K562 (cell line): Measurements from ENCODE around the gene RNFT2. TPM values are rescaled to one million over a fixed set of nuclear protein-coding genes. Genes with fewer than 3 reads are reported as not detected.

Experiments
- ATAC-seq: fragments of 200-7000 bp; cut with Tn5 transposase; 3 replicates; pipeline ENCODE4 v1.9.1; 2020; ENCODE audit warnings: moderate library complexity
- BruUV-seq: library from RNA; stranded (reverse); fragments of 400-500 nt; replicated peaks from 2 replicates; lab custom pipeline; 2021; lab: Mats Ljungman, UMichigan
- CTCF ChIA-PET: fragments of 300-600 bp; formaldehyde crosslinking; extraction: SDS; loops from one replicate; lab custom pipeline; 2021; ENCODE audit warnings: low intra/inter-chr PET ratio; lab: Yijun Ruan, JAX
- POLR2A ChIA-PET: fragments of 300-600, 350-650 bp; sonication (Branson Sonifier 250); formaldehyde crosslinking; extraction: SDS; loops from one replicate; lab custom pipeline; 2021; ENCODE audit warnings: antibody characterized with exemption, inconsistent platforms; lab: Yijun Ruan, JAX
- DNase-seq, 4 experiments: peaks; one replicate each; pipeline versions ENCODE4 v3.0.0 to v3.0.0-alpha.2; 2011 to 2018; ENCODE audit warnings: low spot score in 3 of 4, mixed read lengths in 3 of 4; ENCODE audit errors: extremely low read depth in 1 of 4
- FAIRE-seq: peaks from 2 replicates; lab custom pipeline; 2011; peaks lifted over from hg19 to GRCh38; lab: Jason Lieb, UNC
- H2AFZ ChIP-seq: 2 replicates; pipeline ENCODE4 v1.6.0; 2011; ENCODE audit warnings: low read depth, low read length, control low read depth, inconsistent platforms
- H3K27ac ChIP-seq: fragments of 200-600 bp; 3 replicates; pipeline ENCODE4 v1.8.0; 2011; ENCODE audit warnings: low read depth, mild to moderate bottlenecking, control low read depth, inconsistent platforms, low read length, moderate library complexity, mixed read lengths; ENCODE audit errors: extremely low read depth
- H3K27me3 ChIP-seq, 2 experiments: fragments of 300-600 bp in 1 of 2; 2 replicates in 1 of 2; 3 replicates in 1 of 2; pipeline versions ENCODE4 v1.6.0 to v1.8.0; 2011; ENCODE audit warnings: inconsistent platforms in 2 of 2, low read length in 2 of 2, mild to moderate bottlenecking in 1 of 2, mixed read lengths in 1 of 2, moderate library complexity in 1 of 2; ENCODE audit not compliant: control insufficient read depth in 2 of 2, insufficient read depth in 2 of 2
- H3K36me3 ChIP-seq: fragments of 300-600 bp; 3 replicates; pipeline ENCODE4 v1.8.0; 2011; ENCODE audit warnings: mild to moderate bottlenecking, low read length, inconsistent platforms; ENCODE audit not compliant: control insufficient read depth, insufficient read depth
- H3K4me1 ChIP-seq, 2 experiments: fragments of 200-600 bp in 1 of 2; replicated peaks in 1 of 2; 2 replicates in 1 of 2; 3 replicates in 1 of 2; pipeline versions ENCODE4 v1.5.1 to v1.8.0; 2011; ENCODE audit warnings: inconsistent platforms in 2 of 2, low read length in 2 of 2, mild to moderate bottlenecking in 1 of 2, mixed read lengths in 1 of 2, moderate library complexity in 1 of 2; ENCODE audit not compliant: control insufficient read depth in 2 of 2, insufficient read depth in 2 of 2
- H3K4me2 ChIP-seq: 2 replicates; pipeline ENCODE4 v1.6.1; 2011; ENCODE audit warnings: low read length, control low read depth, inconsistent platforms, mixed read lengths; ENCODE audit not compliant: insufficient read depth
- H3K4me3 ChIP-seq: fragments of 200-600 bp; sonication (generic), shearing (Covaris generic); 2 replicates; pipeline ENCODE4 v1.5.1; 2016; ENCODE audit warnings: control low read depth, inconsistent platforms
- H3K79me2 ChIP-seq: fragments of 200-600 bp; 3 replicates; pipeline ENCODE4 v1.8.0; 2011; ENCODE audit warnings: low read length, inconsistent platforms; ENCODE audit not compliant: control insufficient read depth, insufficient read depth
- H3K9ac ChIP-seq, 2 experiments: 2 replicates each; pipeline versions ENCODE4 v1.6.0 to v1.6.1; 2011; ENCODE audit warnings: low read depth in 2 of 2, low read length in 2 of 2, control low read depth in 1 of 2, inconsistent platforms in 1 of 2, mild to moderate bottlenecking in 1 of 2, mixed read lengths in 1 of 2; ENCODE audit not compliant: insufficient read depth in 1 of 2
- H3K9me1 ChIP-seq: one replicate; pipeline ENCODE4 v1.6.0; 2011; ENCODE audit warnings: inconsistent platforms, mild to moderate bottlenecking, low read length, moderate library complexity; ENCODE audit not compliant: control insufficient read depth, insufficient read depth
- H3K9me3 ChIP-seq: replicated peaks from 2 replicates; pipeline ENCODE4 v1.5.1; 2011; ENCODE audit warnings: low read depth, low read length, inconsistent platforms; ENCODE audit not compliant: control insufficient read depth, insufficient read depth
- H4K20me1 ChIP-seq: replicated peaks from 2 replicates; pipeline ENCODE4 v1.6.1; 2011; ENCODE audit warnings: low read length, inconsistent platforms, mixed read lengths; ENCODE audit not compliant: control insufficient read depth, insufficient read depth
- DIDO1 ChIP-seq: fragments of 450-650 bp; IDR thresholded peaks from 2 replicates; pipeline ENCODE4 v1.6.1; 2016; ENCODE audit warnings: low read depth, missing biosample characterization, missing genetic modification characterization
- HDGF ChIP-seq: fragments of 450-650 bp; IDR thresholded peaks from 2 replicates; pipeline ENCODE4 v1.6.1; 2016
- ILF3 ChIP-seq: fragments of 450-650 bp; IDR thresholded peaks from 2 replicates; pipeline ENCODE4 v1.6.1; 2018; ENCODE audit warnings: antibody characterized with exemption, mild to moderate bottlenecking, moderate library complexity, borderline replicate concordance
- MECOM ChIP-seq: fragments of 250-450 bp; sonication (Bioruptor Pico); IDR thresholded peaks from 2 replicates; pipeline ENCODE4 v1.8.0; 2022; ENCODE audit warnings: inconsistent platforms
- POLR3A ChIP-seq: IDR thresholded peaks from 2 replicates; pipeline ENCODE4 v1.6.1; 2011; ENCODE audit warnings: borderline replicate concordance, mild to moderate bottlenecking, moderate library complexity; ENCODE audit not compliant: insufficient read length, insufficient read depth; ENCODE audit errors: extremely low read depth
- PTBP1 ChIP-seq: fragments of 200-400 bp; formaldehyde crosslinking; IDR thresholded peaks from 2 replicates; pipeline ENCODE4 v1.6.1; 2017; ENCODE audit warnings: low read depth, low read length
- SAFB2 ChIP-seq: fragments of 200-400 bp; formaldehyde crosslinking; IDR thresholded peaks from 2 replicates; pipeline ENCODE4 v1.6.1; 2018; ENCODE audit warnings: borderline replicate concordance, low read length, low read depth, moderate library complexity; ENCODE audit not compliant: severe bottlenecking
- ZKSCAN3 ChIP-seq: fragments of 250-450 bp; sonication (Bioruptor Pico); IDR thresholded peaks from 2 replicates; pipeline ENCODE4 v1.4.0; 2020
- ZNF133 ChIP-seq: fragments of 250-450 bp; sonication (Bioruptor Pico); IDR thresholded peaks from 2 replicates; pipeline ENCODE4 v1.4.0; 2020; ENCODE audit warnings: mild to moderate bottlenecking
- ZNF143 ChIP-seq: sonication (generic); formaldehyde crosslinking; IDR thresholded peaks from 2 replicates; pipeline ENCODE4 v1.9.0; 2022; ENCODE audit warnings: mild to moderate bottlenecking, missing genetic modification reagents
- WGBS: fragments of 100-300 bp; shearing (Covaris generic); methylation state at CpG from one replicate; pipeline ENCODE4 v1.1.6; 2016; ENCODE audit warnings: low coverage, mixed read lengths; ENCODE audit not compliant: insufficient coverage; ENCODE audit errors: missing lambda C conversion rate; 5-methylcytosine and 5-hydroxymethylcytosine counted together
- in situ Hi-C: fragments of 300-500 bp; cut with MboI; formaldehyde crosslinking; loops from 4 replicates; pipeline ENCODE4 v1.15.0; 2018; ENCODE audit warnings: inconsistent platforms, mixed read lengths
- intact Hi-C: fragments of 100-400 bp; cut with micrococcal nuclease; formaldehyde crosslinking; loops from 2 replicates; pipeline ENCODE4 v1.14.2; 2022
- polyA plus RNA-seq, 8 experiments: library from polyadenylated mRNA; depleted of rRNA in 4 of 8; stranded (reverse) in 5 of 8; unstranded in 3 of 8; fragments of >200 nt; fragmentation: Nextera tagmentation in 2 of 8; fragmentation: Illumina TruSeq in 1 of 8; extraction: Ambion mirVana in 2 of 8; extraction: Trizol in 1 of 8; gene quantifications; 2 replicates each; pipeline versions ENCODE4 v1.2.1 to v1.2.3, GENCODE V29; 2011 to 2014; ENCODE audit warnings: inconsistent platforms in 1 of 8, missing spikeins in 1 of 8
- total RNA-seq, 7 experiments: library from RNA; depleted of rRNA in 6 of 7; stranded (reverse); fragments of >200 nt in 6 of 7; fragmentation: Illumina TruSeq in 2 of 7; extraction: Trizol in 2 of 7; gene quantifications; 2 replicates each; pipeline versions ENCODE4 v1.2.1 to v1.2.3, GENCODE V29; 2011 to 2021; ENCODE audit warnings: low replicate concordance in 1 of 7
- TF ChIP-seq, protein P1 (sequence below), 2 experiments: fragments of 450-650 bp; IDR thresholded peaks; 2 replicates each; pipeline ENCODE4 v1.6.1; 2016
- TF ChIP-seq, protein P2 (sequence below), 2 experiments: fragments of 450-650 bp; IDR thresholded peaks; 2 replicates each; pipeline ENCODE4 v1.6.1; 2016; ENCODE audit warnings: mild to moderate bottlenecking in 2 of 2, borderline replicate concordance in 1 of 2, low read depth in 1 of 2, moderate library complexity in 1 of 2
- TF ChIP-seq, protein P3 (sequence below): fragments of 450-650 bp; IDR thresholded peaks from one replicate; pipeline ENCODE4 v1.6.1; 2018; ENCODE audit warnings: mild to moderate bottlenecking, moderate library complexity; ENCODE audit not compliant: partially characterized antibody

Gene RNFT2
- total and polyA plus RNA-seq, 9 of the 15 experiments (the other 6 are each of a cell fraction or from before 2014, with no cell fraction given), result 3.6 to 26.3 (median 9.5) TPM

DNA sequence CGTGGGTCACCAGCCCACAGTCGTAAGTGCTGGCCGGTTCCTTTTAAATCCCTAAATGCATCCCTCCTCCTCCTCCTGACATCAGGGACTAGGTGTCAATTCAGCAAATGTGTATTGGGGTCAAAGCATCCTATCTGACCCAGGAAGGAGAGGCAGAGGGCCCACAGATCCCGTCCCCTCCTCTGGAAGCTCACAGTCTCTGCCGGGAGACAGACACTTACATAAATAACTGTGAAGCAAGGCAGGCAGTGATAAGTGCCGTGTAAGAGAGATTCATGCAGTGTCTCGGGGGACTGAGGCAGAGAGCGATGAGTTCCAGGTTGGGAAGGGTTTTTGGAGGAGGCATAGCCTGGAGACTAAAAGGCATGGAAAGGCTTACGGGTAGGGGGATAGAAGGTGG lies 99.0 kb downstream of the RNFT2 start:
- Histone ChIP-seq H3K9me1 (no peaks in the 10 kb centered on the region), H3K27me3 (no peaks in the 10 kb centered on the region), H4K20me1 (no peaks in the 10 kb centered on the region), H3K9me3 (no peaks in the 10 kb centered on the region), H3K36me3 (peaks cover 6% of the 10 kb centered on the region; the same call in 1 of the 3 replicates), H3K79me2 (no peaks in the 10 kb centered on the region), H3K4me1 (no peaks in the 10 kb centered on the region), H2AFZ (no peak overlapping the region), H3K4me2 (no peak overlapping the region), H3K9ac (no peak overlapping the region), H3K4me3 (no peak overlapping the region), H3K27ac (no peak overlapping the region)
- in situ Hi-C loops (no loop called here), intact Hi-C loops (no loop called here)
- 52% methylated on average over 9 of the region's 9 CpGs for WGBS
- FAIRE-seq, result no peak
- ChIA-PET POLR2A (interaction anchor here (1.1 kb wide), 1 partner anchor 9 kb away, joined by 3 read pairs; no protein-coding TSS in a partner anchor), CTCF (no interaction called here)
- no peak for ATAC-seq
- BruUV-seq, result no TSS peak
- DNase-seq, result no peak
- TF ChIP-seq SAFB2 (no peak), MECOM (CRISPR knock-in tag) (no peak), DIDO1 (no peak), POLR3A (no peak), ZKSCAN3 (CRISPR knock-in tag) (no peak), ZNF143 (CRISPR knock-in tag) (no peak), HDGF (no peak), ILF3 (no peak), ZNF133 (CRISPR knock-in tag) (no peak), PTBP1 (no peak)
- TF ChIP-seq, protein P1, sequence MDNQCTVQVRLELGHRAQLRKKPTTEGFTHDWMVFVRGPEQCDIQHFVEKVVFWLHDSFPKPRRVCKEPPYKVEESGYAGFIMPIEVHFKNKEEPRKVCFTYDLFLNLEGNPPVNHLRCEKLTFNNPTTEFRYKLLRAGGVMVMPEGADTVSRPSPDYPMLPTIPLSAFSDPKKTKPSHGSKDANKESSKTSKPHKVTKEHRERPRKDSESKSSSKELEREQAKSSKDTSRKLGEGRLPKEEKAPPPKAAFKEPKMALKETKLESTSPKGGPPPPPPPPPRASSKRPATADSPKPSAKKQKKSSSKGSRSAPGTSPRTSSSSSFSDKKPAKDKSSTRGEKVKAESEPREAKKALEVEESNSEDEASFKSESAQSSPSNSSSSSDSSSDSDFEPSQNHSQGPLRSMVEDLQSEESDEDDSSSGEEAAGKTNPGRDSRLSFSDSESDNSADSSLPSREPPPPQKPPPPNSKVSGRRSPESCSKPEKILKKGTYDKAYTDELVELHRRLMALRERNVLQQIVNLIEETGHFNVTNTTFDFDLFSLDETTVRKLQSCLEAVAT (IDR thresholded peaks at IDR 0.05), result no peak
- TF ChIP-seq, protein P2, sequence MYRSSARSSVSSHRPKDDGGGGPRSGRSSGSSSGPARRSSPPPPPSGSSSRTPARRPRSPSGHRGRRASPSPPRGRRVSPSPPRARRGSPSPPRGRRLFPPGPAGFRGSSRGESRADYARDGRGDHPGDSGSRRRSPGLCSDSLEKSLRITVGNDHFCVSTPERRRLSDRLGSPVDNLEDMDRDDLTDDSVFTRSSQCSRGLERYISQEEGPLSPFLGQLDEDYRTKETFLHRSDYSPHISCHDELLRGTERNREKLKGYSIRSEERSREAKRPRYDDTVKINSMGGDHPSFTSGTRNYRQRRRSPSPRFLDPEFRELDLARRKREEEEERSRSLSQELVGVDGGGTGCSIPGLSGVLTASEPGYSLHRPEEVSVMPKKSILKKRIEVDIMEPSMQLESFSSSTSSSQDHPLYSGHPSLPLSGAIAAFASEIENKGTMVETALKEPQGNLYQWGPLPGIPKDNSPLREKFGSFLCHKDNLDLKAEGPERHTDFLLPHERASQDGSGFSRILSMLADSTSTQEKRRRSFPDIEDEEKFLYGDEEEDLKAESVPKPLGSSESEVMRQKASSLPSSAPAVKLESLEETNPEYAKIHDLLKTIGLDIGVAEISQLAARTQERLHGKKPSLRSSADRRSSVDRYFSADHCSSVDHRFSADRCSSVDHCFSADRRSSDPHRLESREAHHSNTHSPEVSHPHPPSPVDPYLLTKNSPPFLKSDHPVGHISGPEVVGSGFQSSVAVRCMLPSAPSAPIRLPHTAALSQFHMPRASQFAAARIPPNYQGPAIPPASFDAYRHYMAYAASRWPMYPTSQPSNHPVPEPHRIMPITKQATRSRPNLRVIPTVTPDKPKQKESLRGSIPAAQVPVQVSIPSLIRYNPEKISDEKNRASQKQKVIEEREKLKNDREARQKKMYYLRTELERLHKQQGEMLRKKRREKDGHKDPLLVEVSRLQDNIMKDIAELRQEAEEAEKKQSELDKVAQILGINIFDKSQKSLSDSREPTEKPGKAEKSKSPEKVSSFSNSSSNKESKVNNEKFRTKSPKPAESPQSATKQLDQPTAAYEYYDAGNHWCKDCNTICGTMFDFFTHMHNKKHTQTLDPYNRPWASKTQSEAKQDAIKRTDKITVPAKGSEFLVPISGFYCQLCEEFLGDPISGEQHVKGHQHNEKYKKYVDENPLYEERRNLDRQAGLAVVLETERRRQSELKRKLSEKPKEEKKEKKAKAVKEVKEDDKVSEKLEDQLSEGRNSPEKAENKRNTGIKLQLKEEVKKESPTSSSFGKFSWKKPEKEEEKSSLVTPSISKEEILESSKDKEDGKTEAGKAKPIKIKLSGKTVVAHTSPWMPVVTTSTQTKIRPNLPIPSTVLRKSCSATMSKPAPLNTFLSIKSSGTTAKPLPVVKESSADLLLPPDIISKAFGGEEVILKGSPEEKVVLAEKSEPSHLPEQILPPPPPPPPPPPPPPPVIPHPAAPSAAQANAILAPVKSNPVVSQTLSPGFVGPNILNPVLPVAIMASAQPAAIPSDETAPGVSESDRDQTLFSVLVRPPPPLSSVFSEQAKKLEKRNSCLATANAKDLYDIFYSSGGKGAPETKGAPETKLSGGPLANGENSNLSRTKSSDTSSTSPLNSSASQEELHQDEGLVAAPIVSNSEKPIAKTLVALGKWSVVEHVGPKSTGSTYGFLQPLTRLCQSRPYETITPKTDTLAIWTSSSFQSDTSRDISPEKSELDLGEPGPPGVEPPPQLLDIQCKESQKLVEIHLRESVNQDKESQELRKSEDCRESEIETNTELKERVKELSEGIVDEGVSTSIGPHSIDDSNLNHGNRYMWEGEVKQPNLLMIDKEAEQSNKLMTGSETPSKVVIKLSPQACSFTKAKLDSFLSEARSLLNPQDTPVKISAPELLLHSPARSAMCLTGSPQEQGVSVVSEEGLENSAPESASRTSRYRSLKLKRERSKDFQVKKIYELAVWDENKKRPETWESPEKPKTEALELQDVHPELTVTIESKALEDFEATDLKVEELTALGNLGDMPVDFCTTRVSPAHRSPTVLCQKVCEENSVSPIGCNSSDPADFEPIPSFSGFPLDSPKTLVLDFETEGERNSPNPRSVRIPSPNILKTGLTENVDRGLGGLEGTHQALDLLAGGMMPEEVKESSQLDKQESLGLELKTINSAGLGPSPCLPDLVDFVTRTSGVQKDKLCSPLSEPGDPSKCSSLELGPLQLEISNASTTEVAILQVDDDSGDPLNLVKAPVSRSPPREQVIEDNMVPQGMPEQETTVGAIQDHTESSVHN (IDR thresholded peaks at IDR 0.05; ENCODE audit: borderline replicate concordance in 1 of 2, low read depth in 1 of 2), result no peak
- TF ChIP-seq, protein P3, sequence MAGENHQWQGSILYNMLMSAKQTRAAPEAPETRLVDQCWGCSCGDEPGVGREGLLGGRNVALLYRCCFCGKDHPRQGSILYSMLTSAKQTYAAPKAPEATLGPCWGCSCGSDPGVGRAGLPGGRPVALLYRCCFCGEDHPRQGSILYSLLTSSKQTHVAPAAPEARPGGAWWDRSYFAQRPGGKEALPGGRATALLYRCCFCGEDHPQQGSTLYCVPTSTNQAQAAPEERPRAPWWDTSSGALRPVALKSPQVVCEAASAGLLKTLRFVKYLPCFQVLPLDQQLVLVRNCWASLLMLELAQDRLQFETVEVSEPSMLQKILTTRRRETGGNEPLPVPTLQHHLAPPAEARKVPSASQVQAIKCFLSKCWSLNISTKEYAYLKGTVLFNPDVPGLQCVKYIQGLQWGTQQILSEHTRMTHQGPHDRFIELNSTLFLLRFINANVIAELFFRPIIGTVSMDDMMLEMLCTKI, result no peak
